GM19239 (cell line): ENCODE data around the gene RNF114.
"Not testable (repeated sequence)": the region's sequence is repeated elsewhere in the genome, so short reads cannot be mapped to it uniquely, and the experiment has no call there.

Source experiments
- DNase-seq: peaks from one replicate; pipeline ENCODE4 v3.0.0; 2011; ENCODE audit warnings: low spot score; ENCODE audit not compliant: insufficient read length
- FAIRE-seq: peaks from 2 replicates; lab custom pipeline; 2011; peaks lifted over from hg19 to GRCh38; lab: Jason Lieb, UNC

Gene RNF114, protein sequence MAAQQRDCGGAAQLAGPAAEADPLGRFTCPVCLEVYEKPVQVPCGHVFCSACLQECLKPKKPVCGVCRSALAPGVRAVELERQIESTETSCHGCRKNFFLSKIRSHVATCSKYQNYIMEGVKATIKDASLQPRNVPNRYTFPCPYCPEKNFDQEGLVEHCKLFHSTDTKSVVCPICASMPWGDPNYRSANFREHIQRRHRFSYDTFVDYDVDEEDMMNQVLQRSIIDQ

DNA sequence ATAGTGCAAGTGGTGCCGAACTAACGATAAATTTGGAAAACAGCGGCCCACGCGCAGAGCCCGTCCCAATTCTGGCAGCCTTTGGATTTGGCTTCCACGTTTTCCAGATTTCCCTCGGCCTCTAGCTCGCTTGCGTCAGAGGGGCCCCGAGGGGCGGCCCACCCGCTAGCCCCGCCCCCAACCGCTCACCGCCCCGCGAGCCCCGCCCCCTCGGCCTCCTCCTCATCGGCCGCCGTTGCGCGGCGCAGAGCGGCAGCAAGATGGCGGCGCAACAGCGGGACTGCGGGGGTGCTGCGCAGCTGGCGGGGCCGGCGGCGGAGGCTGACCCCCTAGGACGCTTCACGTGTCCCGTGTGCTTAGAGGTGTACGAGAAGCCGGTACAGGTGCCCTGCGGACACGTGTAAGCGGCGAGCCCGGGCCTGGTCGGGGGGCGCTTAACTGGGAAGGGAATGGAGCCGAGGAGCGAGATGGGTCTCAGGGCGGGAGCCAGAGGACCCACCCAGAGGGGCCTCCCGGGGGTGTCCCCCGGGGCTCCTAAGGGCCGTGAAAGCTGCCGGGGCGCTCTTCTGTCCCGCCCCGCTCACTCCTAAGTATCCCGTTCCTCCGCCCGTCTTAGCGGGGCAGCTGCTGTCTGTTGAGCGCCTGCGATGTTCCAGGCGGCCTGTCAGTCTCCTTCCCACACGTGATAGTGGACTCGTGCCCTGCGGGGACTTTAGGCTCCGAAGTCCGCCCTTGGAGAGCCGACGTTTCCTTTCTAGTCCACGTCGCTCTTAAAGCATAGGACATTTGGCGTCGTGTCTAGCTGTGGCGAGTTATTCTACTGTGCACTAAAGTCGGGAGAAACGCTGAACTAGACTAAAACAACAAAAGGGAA, at the start of gene RNF114:
TSS of gene RNF114 (plus strand) at position 245 of the 874 bp plus-strand sequence. CDS start at position 261, 16 bp downstream.
- FAIRE-seq (peak; percentile 57), DNase-seq (peak; percentile 90)

- FAIRE-seq (no peak), DNase-seq (no peak)
Observed at GRCh38 chr20:49886571-49887213, 49.5 kb upstream of the RNF114 start.

DNA sequence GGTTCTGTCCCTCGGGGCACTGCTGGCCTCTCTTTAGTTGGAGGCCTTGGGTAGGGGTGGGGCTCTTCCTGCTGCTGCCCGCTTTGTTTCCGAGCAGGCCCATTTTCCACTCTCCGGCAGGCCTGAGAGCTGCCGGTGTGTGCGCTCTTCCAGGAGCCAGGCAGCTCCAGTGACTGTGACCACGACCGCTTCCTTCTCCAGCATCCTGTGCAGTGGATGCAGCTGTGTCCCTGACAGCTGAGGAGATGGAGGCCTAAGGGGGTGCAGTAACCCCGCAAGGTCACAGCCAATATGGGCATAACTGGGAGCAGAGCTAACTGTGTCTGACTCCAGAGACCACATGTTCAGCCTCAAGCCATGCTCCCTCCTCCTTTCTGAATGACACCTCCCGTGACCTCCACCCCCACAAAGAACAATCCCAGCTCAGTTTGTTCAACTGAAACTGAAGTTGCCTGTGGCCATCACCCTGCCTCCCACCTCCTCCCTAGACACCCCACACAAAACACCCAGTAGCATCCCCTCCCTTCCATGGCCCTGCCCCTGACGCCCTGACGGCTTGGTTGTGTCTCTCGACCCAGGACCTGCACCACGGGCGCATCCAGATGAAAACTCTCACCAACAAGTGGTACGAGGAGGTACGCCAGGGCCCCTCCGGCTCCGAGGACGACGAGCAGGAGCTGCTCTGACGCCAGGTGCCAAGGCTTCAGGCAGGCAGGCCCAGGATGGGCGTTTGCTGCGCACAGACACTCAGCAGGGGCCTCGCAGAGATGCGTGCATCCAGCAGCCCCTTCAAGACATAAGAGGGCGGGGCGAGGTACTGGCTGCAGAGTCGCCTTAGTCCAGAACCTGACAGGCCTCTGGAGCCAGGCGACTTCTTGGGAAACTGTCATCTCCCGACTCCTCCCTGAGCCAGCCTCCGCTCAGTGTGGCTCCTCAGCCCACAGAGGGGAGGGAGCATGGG, 48.7 kb upstream of the RNF114 start:
- DNase-seq (no peak), FAIRE-seq (no peak)

DNA sequence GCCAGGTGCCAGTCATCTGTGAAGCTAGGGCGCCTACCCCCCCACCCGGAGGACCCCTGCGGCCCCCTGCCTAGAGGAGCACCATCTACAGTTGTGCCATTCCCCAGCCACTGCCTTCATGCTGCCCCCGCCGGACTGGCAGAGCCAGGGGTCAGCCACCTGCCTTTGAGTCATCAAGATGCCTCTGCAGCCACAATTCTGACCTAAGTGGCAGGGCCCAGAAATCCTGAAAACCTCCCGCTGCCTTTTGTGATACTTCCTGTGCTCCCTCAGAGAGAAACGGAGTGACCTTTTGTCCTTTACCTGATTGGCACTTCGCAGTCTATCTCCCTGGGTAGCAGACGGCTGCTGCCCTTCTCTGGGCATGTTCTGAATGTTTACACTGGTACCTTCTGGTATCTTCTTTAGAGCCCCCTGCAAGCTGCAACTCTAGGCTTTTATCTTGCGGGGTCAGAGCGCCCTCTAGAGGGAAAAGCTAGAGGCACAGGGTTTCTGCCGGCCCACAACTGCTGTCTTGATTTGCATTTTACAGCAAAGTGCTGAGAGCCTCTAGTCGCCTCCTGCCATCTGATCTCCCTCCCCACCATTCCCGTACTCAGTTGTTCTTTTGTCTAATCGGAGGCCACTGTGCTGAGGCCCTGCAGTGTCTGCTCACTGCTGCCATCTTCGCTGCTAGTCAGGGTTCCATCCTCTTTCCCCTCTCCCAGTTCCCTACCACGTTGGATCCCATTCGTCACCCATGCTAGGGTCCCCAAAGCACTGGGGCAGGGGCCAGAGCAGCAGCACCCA, 47.8 kb upstream of the RNF114 start:
- peak; percentile 76 for DNase-seq
- FAIRE-seq: peak; percentile 88

DNA sequence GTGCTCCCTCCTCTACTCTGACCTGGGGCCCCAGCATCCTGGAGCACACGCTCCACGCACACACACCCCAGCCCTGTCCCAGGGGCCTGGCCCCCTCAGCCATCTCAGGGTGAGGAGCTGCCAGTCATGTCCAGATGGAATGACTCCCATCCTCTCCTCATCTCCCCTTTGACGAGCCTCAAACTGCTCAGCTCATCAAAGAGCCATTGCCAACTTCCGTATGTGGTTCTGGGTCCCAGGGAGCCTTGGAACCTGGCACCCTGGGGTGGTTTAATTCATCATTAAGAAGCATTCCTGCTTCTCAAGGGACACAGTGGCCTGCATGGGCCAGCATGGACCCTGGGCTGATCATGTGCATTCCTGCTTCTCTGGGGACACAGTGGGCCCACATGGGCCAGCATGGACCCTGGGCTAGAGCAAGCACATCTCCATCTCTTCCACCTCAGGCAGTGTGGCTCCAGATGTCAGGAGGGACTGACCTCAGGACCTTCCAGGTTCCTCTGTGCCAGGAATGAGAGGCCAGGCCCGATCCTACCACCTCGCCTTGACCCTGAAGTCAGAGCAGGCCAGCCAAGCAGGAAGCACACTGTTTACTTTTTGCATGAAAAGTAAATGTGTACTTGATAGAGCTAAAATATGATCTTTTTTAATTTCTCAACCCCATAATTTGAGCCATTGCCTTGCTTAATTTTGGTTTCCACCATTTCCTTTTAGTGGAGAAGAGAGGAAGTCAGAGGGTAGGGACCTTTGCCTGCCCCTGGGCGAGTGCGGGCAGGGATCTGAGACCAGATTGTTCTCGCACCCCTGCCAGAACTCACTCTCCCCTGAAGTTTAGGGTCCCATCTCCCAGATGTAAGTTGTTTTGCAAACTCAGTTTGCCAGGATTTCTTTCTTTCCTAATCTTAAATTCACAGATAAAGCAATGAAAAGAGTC, 46.9 kb upstream of the RNF114 start:
- FAIRE-seq (no peak), DNase-seq (no peak)

DNA sequence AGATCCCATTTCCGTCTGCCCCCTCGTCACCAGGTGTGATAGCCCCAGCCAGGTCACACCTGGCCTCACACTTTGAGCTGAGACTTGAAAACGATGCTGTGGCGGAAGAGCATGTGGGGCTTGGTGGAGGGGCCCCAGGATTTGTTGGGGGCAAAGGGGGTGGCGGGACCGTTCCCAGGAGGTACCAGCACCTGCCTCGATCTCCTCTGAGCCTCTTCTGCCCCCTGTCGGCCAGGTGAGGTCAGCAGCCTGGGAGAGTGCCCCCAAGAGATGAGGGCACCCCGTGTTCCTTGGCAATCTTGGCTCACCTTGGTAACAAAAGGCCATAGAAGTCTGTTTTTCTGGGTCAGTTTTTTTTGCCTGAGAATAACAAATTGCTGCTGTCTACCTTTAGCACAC, 46.3 kb upstream of the RNF114 start:
- FAIRE-seq (no peak), DNase-seq (no peak)

- DNase-seq: no peak
Observed at GRCh38 chr20:49890471-49891361, 45.5 kb upstream of the RNF114 start.

DNA sequence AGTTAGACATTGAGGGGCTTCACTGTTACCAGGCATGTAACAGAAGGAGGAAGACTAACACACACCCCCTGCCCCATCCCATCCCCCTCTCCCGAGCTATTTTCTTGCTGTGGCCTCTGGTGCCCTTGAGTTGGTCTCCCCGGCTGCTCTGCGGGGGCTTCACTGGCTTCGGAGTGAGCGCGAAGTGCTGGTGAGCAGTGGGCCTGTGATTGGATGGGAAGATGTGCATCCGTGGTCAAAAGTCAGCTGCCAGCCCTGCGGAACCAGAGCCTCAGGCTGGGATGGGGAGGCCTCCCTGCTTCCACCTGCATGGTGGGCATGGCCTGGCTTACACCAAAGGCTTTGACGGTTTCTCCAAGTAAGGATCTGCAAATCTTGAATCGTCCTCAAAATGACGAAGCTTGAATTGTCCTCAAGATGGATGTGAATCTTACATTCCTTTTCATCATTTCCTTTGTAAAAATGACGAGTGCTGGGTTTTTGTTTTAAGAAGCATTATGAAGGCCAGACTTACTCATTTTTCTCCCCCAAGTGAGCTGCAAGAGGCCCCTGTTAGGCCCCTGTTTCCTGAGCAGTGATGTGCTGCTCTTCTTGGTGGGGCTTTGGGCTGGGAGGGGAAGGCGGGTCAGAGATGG, 44.6 kb upstream of the RNF114 start:
- FAIRE-seq (no peak), DNase-seq (no peak)

More at GRCh38 chr20:49890471-49891361, 45.5 kb upstream of the RNF114 start:
- FAIRE-seq: no peak

- no peak for FAIRE-seq
- no peak for DNase-seq
Observed at GRCh38 chr20:49892260-49892659, 43.9 kb upstream of the RNF114 start.

- FAIRE-seq: no peak
- no peak for DNase-seq
Observed at GRCh38 chr20:49892817-49893216, 43.4 kb upstream of the RNF114 start.

DNA sequence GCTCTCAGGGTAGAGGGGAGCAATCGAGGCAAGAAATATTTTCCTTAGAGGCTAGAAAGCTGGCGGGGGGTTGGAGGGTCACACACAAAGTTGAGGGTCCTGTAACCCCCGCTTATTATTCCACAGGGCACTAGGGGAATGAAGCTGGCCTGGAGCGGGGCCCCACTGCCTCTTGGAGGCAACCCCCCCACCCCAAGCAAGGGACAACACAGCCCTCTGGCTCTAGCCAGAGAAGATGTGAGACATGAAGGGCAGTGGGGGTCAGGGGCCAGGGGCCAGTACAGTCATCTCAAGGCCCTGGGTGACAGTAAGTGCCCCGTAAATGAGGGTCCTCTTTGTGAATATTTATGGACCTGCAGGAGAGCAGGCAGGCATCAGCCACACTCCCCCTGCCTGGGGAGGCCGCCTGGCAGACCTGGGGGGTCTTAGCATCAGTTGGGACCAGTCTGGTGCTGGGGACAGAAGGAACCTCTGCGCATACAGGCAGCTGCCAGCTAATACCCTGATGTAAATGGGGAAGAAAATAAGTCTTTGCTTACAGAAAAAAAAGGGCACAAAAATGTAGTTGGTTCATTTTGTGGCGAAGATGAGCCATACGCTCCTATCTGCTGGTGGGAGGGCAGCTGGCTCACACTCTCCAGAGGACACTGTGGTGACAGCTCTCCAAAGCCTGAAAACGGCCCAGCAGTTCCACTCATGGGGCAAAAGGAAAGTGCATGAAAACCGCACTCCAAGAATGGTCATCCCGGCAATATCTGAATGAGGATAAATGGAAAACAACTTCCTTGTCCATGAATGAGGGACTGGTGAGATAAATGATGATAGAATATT, 42.7 kb upstream of the RNF114 start:
- FAIRE-seq (no peak), DNase-seq (no peak)

DNA sequence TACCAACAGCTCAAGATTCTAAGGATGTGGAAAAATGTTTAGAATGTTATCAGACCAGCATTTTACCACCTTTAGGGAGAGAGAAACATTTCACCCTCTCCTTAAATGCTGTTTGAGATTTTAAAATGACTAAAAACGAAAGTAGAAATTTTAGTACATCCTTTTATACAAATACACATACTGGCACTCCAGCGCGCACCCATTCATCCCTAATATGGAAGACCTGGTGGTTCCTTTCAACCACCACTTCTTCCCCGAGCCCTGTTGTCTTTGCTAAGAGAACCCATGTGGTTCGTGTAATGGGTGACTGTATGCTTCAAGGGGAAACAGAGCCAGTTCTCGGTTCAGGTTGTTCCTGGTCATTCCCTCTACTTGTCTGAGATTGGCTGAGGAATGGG, 42.1 kb upstream of the RNF114 start:
- peak; percentile 33 for FAIRE-seq
- DNase-seq: peak; percentile 36

DNA sequence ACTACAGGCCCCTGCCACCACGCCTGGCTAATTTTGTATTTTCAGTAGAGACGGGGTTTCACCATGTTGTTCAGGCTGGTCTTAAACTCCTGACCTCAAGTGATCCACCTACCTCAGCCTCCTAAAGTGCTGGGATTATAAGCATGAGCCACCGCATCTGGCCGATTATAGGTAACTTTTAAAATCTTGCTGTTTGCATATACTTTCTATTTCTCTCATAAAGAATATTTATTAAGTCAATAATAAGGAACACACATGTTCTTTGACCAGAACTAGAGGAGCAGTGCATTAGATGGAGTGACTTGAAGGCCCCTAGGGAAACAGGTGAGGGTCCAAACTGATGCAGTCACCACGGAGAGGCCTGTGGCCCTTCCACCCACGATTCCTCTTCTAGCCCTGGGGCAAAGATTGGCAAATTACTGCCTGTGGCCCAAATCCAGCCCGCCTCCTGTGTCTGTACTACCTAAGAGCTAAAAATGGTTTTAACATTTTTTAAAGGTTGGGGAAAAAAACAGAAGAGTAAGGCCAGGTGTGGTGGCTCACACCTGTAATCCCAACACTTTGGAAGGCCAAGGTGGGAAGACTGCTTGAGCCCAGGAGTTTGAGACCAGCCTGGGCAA, 40.6 kb upstream of the RNF114 start:
- DNase-seq, FAIRE-seq: not testable (repeated sequence)

DNA sequence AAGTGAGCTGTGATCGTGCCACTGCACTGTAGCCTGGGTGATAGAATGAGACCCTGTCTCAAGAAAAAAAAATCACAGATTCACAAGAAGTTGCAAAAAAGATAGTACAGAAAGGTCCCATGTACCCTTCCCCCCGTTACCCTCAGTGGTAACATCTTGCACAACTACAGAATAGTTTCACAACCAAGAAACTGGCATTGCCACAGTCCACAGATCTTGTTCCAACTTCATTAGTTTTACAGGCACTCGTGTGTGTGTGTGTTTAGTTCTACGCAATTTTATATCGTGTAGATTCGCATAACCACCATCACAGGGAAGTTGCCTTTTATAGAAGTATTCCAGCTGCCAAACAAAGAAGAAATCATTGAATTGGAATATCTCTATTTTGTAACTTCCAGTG, 40.0 kb upstream of the RNF114 start:
- no peak for FAIRE-seq
- no peak for DNase-seq
